ENCODE measurements around the gene PTCH1. TPM values are rescaled to one million over a fixed set of nuclear protein-coding genes. Genes with fewer than 3 reads are reported as not detected.

Gene PTCH1
- 10 to 100 TPM in 1 of 2 donors, 1 to 10 TPM in 1; 8.3 to 47.5 TPM for total RNA-seq

DNA sequence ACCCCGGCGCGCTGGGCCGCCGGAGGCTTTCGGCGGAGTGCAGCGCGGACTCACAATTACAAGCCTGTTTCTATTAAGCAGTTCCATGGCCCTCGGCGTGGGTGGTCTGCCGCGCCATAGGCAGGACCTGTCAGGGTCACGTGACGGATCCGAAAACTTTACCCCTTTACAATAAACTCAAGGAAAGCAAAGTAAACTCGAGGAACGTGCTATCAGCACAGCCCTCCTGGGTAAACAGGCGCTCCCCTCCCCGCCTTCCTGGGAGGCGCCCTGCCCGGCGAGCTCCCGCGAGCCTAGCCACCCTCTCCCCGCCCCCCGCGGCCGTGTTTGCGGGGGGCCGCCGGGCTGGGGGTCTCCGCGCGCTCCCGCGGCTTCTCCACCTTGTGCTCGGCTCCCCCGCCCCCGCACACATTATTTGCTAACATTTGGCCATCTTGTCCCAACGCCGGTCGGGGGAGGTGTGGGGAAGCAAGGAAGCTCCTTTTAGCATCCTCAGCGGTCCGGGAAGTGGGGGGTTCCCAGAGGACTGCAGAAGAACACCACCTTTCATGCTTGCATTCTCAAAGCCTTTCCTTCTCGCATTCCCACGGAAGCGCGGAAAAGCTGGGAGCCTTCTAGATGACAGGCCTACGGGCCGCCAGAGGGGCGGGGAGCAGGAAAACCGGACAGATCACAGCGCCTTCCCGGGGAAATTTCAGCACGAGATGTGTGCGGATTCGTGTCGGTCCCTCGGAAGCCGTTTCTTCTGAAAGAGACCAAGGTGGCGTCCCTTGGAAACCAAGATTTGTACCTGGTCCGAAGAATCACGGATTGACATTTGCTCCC lies at the start of gene PTCH1:
Gene PTCH1 (minus strand): TSS at position 238 of the 825 bp plus-strand sequence.
- Histone ChIP-seq H3K27me3 (no peaks in the 10 kb centered on the region), H3K9me3 (no peaks in the 10 kb centered on the region), H3K4me3 (peak within 1 kb of the TSS; percentile 10 to 53), H3K36me3 (replicated peaks in 1 of 2; ENCODE audit: insufficient read depth in 1 of 2, low read depth in 2 of 2) (no peaks in the 10 kb centered on the region), H3K4me1 (peaks cover 21% of the 10 kb centered on the region), H3K27ac (peak within 1 kb of the TSS in 3 of 4 donors; percentile 26 to 51 (median 34))
- DNase-seq (peak; percentile 42 to 63 (median 47)), ATAC-seq (peak; percentile 81)
- intact Hi-C loops (cut with DNase I) = no loop called here
- TF ChIP-seq, protein P1, sequence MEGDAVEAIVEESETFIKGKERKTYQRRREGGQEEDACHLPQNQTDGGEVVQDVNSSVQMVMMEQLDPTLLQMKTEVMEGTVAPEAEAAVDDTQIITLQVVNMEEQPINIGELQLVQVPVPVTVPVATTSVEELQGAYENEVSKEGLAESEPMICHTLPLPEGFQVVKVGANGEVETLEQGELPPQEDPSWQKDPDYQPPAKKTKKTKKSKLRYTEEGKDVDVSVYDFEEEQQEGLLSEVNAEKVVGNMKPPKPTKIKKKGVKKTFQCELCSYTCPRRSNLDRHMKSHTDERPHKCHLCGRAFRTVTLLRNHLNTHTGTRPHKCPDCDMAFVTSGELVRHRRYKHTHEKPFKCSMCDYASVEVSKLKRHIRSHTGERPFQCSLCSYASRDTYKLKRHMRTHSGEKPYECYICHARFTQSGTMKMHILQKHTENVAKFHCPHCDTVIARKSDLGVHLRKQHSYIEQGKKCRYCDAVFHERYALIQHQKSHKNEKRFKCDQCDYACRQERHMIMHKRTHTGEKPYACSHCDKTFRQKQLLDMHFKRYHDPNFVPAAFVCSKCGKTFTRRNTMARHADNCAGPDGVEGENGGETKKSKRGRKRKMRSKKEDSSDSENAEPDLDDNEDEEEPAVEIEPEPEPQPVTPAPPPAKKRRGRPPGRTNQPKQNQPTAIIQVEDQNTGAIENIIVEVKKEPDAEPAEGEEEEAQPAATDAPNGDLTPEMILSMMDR (IDR thresholded peaks at IDR 0.05) = no peak
- no peak for TF ChIP-seq POLR2A (IDR thresholded peaks at IDR 0.05)
- 5 to 8% methylated on average over 53 to 60 of the region's 64 CpGs for WGBS, 2 donors

DNA sequence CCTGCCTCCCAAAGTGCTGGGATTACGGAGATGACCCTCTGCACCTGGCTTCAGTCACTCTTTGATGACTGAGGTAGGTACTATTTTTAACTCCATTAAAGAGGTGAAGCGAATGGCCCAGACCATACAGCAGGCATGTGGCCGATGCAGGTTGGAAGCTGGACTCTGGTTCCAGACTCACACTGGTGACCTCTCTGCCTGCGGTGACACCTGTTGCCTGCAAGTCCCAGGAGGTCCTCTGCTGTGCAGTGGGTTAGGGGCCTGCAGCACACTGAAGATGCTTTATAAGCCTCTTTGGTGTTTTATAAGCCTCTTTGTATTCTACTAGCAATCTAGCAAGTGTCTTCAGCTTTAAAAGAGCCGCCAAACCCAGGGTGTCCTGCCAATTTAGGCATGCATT lies 49.2 kb upstream of the PTCH1 start:
- H3K4me3 ChIP-seq = no peak overlapping the region
- H3K9me3 ChIP-seq = no peaks in the 10 kb centered on the region
- TF ChIP-seq POLR2A (IDR thresholded peaks at IDR 0.05) = no peak
- TF ChIP-seq, protein P1 (IDR thresholded peaks at IDR 0.05) = no peak
- no peak overlapping the region for H3K27ac ChIP-seq
- no peak for ATAC-seq
- DNase-seq = no peak
- H3K36me3 ChIP-seq (replicated peaks in 1 of 2; ENCODE audit: insufficient read depth in 1 of 2, low read depth in 2 of 2) = no peaks in the 10 kb centered on the region
- H3K27me3 ChIP-seq = no peaks in the 10 kb centered on the region
- 91 to 96% methylated on average over 5 of the region's 5 CpGs for WGBS, 2 donors
- intact Hi-C loops (cut with DNase I) = no loop called here
- H3K4me1 ChIP-seq = no peaks in the 10 kb centered on the region

DNA sequence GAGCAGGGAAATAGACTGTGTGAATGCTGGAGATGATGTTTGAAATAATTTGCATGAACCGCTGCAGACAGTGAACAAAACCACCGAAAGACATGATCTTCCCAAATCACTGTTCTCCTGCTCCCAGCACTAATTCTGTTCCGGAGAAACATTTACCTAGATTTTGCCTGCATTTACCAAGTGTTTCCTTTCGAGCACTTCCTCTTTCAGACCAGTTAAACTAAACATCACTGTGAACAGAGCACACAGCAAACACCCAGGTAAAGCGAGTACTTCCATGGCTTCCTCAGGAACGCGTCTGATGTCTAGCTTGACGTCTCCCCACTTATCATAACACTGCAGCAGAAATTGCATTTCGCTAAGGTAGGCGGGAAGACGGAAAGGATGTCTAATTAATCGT lies 45.1 kb upstream of the PTCH1 start:
- Histone ChIP-seq H3K4me1 (no peaks in the 10 kb centered on the region), H3K27me3 (no peaks in the 10 kb centered on the region), H3K36me3 (replicated peaks in 1 of 2; ENCODE audit: insufficient read depth in 1 of 2, low read depth in 2 of 2) (no peaks in the 10 kb centered on the region), H3K4me3 (no peak overlapping the region), H3K27ac (no peak overlapping the region), H3K9me3 (no peaks in the 10 kb centered on the region)
- intact Hi-C loops (cut with DNase I) = no loop called here
- DNase-seq (no peak), ATAC-seq (no peak)
- TF ChIP-seq, protein P1 (IDR thresholded peaks at IDR 0.05) = no peak
- TF ChIP-seq POLR2A (IDR thresholded peaks at IDR 0.05) = no peak
- 43 to 61% methylated on average over 12 of the region's 12 CpGs for WGBS, 2 donors

DNA sequence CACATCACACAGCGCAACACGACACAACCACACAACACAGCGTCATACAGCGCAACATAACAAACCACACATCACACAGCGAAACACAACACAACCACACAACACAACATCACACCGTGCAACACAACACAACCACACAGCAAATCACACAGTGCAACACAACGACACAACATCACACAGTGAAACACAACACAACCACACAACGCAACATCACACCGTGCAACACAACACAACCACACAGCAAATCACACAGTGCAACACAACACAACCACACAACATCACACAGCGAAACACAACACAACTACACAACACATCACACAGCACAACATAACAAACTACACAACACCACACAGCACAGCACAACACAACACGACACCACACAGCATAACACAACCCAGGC lies 40.4 kb upstream of the PTCH1 start:
- WGBS, 2 donors = 89 to 91% methylated on average over 11 of the region's 11 CpGs
- intact Hi-C loops (cut with DNase I) = no loop called here
- no peaks in the 10 kb centered on the region for H3K36me3 ChIP-seq (replicated peaks in 1 of 2; ENCODE audit: insufficient read depth in 1 of 2, low read depth in 2 of 2)
- TF ChIP-seq, protein P1 (IDR thresholded peaks at IDR 0.05) = no peak
- TF ChIP-seq POLR2A (IDR thresholded peaks at IDR 0.05) = no peak
- no peaks in the 10 kb centered on the region for H3K4me1 ChIP-seq
- no peaks in the 10 kb centered on the region for H3K27me3 ChIP-seq
- ATAC-seq = no peak
- no peaks in the 10 kb centered on the region for H3K9me3 ChIP-seq
- no peak overlapping the region for H3K27ac ChIP-seq
- no peak for DNase-seq
- H3K4me3 ChIP-seq = no peak overlapping the region

DNA sequence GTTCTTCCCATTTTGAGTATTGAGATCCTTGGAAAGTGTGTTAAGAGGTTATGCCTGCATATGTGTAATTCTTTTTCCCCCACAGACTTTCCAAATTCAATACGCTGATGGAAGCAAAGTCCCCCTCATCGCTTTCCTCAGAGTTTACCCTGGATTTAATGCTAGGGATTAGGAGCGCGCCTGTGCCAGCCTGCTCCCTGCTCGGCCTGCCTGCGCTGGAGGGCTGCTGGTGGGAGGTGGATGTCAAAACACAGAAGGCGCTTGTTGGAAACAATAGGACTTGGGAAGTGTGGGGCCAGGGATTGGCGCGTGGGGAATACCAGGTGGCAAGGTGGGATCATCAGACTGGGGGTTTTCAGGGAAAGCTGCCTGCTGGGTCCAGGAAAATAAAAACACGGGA lies 39.8 kb upstream of the PTCH1 start:
- ATAC-seq (no peak), DNase-seq (no peak)
- no peaks in the 10 kb centered on the region for H3K36me3 ChIP-seq (replicated peaks in 1 of 2; ENCODE audit: insufficient read depth in 1 of 2, low read depth in 2 of 2)
- no peaks in the 10 kb centered on the region for H3K4me1 ChIP-seq
- no peak for TF ChIP-seq POLR2A (IDR thresholded peaks at IDR 0.05)
- TF ChIP-seq, protein P1 (IDR thresholded peaks at IDR 0.05) = no peak
- H3K9me3 ChIP-seq = no peaks in the 10 kb centered on the region
- H3K27ac ChIP-seq = no peak overlapping the region
- H3K27me3 ChIP-seq = no peaks in the 10 kb centered on the region
- no peak overlapping the region for H3K4me3 ChIP-seq
- WGBS, 2 donors = 70 to 79% methylated on average over 10 of the region's 10 CpGs
- intact Hi-C loops (cut with DNase I) = no loop called here
